ENCODE results near the gene RIMS4.
"Not testable (repeated sequence)": the region's sequence is repeated elsewhere in the genome, so short reads cannot be mapped to it uniquely, and the experiment has no call there.

The RIMS4 gene

DNA sequence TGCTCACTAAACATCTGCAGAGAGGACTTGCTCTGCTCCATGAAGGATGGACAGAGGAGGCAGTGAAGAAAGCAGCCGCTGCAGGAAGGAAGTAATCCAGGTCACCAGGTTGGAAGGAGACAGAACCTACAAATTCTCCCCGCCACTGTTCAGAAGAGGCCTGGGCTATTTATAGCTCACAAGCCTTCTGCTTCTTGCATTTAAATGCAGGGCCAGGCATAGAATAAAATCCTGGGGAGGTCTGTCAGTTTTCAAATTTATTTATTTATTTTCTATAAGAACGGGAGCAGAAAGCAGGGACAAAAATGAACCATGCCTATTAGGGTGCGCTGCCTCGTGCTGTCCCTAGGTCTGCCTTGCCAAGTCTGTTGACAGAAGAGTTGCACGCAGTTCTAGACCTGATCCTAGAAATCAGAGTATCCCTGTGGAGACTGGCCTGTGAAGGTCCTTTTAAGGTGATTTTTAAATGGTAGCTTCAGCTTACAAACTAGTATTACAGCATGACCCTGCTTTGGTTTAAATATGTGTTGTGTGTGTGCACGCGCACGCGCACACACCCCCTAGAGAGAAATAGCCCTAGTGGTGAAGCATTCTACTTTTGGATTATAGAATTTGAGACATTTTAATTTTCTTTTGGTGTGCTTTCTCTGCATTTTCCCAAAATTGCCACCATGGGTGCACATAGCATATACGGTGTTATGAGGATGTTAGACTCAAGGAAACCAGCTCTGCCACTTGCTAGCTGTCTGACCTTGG, 19.5 kb downstream of the RIMS4 start:
- no peak for DNase-seq

DNA sequence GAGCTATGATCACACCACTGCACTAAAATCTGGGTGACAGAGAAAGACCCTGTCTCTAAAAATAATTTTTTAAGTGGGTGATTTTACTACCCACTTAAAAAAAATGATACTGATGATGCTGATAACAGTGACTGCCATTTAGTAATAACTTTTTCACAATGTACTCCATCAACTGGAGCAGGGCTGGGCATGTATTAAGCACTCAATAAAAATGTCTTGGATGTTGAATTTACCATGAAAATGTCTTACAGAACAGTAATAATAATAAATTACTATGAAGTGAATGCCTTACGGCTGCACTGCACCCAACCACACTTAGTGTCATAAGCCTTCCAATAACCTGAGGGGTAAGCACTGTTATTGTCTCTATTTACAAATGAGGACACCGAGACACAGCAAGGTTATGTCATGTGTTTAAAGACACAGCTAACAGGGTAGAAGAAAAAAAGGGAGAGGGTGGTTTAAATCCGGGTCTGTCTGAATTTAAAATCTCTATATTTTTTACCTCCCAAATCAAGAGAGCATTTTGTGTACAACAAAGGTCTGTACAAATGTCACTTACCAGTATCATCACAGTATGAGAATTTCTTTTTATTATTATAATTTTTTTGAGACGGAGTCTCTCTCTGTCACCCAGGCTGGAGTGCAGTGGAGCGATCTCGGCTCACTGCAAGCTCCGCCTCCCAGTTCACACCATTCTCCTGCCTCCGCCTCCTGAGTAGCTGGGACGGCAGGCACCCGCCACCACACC, 21.5 kb downstream of the RIMS4 start:
- DNase-seq, result no peak

DNA sequence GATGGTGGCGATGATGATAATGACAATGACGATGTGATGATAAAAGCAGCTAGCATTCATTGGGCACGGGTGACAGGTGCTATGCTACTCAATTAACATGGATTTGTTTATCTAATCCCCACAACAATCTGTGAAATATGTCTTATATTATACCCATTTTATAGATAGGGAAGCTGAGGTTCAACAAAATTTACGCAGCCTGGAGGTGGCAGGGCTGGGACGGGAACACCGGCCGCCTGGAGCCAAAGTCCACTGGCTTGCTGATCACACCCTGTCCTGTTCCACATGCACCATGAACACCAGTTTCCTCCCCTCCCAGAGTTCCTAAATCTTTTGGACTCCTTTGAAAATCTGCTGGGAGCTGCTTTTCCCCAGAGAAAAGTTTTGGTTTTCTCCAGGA, 23.0 kb downstream of the RIMS4 start:
- DNase-seq, result no peak

DNA sequence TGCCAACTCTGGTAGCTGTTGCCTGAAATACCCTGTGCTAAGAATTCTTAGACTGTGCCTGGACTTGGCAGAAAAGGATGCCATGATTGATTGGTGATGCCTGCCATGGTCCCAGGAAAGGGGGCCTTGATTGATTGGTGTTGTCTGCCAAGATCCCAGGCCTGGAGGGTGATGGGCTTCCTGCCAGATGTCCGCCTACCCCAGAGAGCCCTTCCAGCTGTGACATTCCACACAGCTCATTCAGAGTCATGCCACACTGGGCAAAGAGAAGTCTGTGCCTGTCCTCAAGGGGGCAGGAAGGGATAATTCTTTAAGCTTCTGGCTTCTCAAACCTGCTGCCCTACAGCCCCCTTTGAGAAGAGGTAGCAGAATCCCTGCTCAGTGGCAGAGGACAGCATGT, 24.6 kb downstream of the RIMS4 start:
- DNase-seq, result peak in 1 of 2 experiments; percentile 28

DNA sequence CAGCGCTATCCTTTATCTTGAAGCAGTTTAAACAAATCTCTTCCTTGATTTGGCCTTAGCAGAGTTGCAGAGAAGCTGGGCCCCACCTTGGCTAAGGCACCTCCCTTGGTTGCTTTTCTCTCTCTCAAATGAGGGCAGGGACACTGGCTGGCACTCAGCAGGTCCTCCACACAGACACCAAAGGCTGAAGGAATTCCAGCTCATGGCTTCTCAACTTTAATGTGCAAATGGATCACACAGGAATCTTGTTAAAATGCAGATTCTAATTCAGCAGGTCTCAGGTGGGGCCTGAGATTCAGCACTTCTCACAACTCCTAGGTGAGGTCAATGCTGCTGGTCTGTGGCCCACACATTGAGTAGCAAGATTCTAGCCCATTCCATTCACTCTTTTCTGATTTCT, 25.7 kb downstream of the RIMS4 start:
- DNase-seq, result no peak

DNA sequence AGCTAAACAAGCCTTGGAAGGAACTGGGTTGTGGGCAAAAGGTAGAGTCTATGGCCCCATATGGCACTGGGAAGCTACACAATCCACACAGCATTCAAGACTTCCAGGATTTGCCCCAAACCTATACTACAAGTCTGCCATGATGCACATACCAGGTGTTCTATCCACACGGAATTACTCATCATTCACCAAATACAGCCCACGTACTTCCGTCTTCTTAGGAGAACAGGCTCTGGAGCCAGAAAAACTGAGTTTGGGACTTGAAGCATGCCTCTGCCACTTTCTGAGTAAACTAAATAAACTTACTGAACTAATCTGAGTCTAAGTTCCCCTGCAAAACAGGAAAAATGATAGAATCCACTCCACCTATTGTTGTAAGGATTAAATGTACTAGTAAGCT, 28.6 kb downstream of the RIMS4 start:
- DNase-seq, result no peak

DNA sequence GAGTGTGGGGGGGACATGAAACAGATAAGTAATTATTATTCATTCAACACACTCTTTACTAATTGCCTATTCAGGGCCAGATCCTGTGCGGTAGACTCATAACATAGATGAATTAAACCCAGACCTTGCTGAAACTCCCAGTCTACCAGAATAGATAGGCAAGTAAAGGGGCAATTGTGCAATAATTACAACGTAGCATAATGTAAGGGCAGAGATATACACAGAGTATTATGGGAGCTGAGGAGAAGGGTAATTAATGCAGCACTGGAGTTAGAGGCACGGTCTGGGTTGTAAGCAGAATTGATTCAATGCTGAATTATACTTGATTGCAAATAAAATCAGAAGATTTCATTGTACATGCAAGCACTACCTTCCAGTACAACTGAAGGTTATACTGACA, 29.2 kb downstream of the RIMS4 start:
- no peak for DNase-seq

DNA sequence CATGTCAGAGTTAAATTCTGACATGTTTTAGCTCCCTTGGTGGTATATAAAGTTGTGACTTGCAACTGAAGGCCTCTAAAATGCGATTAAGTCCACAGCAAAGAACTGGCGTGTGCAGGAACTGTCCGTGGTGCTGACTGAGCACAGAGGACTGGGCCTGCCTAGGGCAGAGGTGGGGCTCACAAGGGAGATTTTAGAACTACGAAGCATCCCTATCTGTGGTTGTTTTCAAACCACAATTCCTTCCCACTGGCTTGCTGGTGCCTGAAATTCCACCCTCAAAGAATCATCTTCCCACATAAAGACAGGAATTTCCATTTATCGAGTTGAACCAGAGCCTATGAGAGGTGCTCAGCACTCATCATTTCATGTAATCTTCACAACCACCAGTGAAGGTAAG, 30.1 kb downstream of the RIMS4 start:
- no peak for DNase-seq

DNA sequence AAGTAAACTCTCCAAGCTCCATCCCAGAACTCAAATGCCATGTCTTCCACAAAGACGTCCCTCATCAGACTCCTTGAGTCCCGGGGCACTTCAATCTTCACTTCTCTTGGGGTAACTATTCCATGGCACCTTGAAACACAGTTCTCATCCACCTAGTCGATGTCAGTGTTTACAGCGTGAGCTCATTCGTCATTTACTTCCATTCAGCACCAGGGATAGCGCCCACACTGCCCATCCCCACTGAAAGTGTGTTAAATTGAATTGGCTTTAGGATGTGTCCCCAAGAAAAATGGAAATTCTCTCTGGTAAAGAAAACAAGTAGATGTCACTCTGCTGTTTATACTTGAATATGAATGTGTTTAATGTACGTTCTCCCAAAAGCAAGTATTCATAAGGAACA, 33.4 kb downstream of the RIMS4 start:
- DNase-seq, result no peak

DNA sequence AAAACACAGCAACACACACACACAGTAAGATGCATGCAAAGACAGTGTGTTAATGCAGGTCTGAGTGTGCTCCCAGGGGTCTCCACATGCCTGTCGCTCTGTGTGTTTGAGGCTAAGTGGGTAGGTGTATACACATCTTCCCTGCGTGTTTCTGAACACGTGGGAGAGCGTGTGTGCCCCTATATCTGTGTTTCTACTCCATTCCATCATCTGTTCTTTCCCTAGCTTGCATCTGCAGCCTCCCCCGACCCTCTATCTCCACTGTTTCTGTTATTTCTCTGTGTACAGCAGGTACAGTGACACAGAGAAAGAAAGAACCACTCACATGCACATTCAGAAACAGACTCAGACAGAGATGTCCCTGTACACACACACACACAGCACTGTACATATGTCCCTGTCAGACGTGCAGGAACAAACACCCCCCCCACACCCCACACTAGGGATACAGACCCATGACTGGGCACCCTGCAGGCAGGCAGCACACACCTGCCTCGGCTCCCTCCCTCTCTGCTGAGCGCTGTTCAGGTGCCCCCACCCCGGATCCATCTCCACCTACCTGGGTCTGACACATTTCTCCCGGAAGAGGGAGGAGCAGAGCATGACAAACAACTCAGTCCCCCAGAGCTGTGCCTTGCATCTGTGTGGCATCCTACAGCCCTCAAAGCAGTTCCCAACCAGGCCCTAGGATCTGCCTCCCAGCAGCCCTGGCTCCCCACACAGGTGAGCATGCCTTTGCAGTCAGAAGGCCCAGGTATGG, 37.1 kb downstream of the RIMS4 start:
- DNase-seq, result no peak

DNA sequence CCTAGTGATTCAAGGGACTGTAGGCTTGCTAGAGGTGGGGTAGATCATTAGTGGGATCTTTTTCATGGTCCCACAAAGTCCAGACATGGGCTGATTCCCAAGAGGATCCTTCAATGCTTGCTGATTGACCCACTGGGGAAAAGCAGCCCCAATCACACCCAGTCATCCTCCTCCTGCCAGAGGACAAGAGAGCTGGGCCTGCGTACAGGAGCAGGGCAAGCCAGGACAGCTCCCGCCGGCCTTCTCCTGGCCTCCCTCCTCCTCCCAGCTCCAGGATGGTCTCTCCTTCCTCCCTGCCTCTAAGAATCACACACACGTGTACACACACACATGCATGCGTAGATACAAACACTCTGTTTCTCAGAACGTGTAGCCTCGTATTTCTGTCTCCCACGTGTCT, 37.7 kb downstream of the RIMS4 start:
- no peak for DNase-seq

DNA sequence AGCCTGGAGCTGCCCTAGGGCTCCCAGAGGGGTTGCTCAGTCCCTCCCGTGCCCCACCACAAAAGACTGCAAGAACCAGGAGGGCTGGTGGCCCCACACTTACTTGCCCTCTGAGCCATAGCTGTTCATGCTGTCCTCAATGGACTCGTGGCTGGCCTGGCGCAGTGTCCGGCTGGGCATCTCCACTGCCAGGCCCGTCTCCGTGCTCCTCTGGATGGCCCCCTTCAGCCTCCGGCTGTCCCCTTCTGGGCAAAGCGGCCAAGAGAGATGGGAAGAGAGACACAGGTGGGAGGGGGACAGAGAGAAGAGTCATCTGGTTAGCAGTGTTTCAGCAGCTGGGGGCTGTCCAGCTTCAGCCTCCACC, 39.2 kb downstream of the RIMS4 start:
- DNase-seq, result no peak

DNA sequence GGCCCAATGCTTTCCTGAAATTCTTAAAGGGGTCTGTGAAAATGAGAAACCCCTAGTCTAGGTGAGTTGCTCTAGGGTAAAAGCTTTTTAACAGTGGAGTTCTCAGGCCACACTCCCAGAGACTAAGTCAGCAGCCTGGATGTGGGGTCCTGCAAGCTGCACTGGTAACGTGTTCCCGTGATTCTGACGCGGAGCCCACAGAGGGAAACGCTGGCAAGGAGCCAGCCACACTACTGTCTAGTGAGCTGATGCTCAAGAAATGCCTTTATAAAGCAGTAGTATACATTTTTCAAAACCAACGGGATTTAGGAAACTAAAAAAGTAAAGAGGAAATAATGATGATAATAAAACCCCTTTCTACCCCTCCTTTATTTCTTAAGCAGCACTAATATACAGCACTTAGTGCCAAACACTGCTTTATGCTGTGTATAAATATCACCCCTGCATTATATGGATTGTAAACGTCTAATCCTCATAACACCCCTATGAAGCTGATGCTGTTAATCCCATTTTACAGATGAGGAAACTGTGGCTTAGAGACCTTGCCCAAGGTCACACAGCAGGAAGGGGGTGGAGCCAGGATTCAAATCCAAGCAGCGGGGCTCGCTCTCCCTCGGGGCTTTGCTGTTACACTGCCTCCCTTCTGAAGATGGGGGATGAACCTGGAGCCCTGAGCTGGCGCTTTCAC, 39.7 kb downstream of the RIMS4 start:
- DNase-seq, result no peak

DNA sequence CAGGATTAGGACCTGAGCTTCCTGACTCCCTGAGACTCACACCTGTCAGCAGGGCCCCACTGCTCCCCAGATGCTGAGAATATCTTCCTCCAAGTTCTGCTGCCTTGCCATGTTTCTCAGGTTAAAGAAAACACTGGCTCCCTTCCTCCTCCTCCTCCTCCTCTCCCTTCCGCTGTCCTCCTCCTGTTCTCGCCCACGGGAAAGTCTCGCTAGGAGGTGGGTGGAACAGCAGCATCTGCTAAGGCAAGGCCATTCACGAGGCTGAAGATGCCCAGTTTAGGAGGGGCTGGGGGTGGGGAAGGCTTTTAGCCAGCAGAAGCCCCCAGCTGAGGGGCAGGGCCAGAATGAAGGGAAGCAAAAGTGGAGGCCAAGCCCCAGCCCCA, 40.9 kb downstream of the RIMS4 start:
- no peak for DNase-seq

DNA sequence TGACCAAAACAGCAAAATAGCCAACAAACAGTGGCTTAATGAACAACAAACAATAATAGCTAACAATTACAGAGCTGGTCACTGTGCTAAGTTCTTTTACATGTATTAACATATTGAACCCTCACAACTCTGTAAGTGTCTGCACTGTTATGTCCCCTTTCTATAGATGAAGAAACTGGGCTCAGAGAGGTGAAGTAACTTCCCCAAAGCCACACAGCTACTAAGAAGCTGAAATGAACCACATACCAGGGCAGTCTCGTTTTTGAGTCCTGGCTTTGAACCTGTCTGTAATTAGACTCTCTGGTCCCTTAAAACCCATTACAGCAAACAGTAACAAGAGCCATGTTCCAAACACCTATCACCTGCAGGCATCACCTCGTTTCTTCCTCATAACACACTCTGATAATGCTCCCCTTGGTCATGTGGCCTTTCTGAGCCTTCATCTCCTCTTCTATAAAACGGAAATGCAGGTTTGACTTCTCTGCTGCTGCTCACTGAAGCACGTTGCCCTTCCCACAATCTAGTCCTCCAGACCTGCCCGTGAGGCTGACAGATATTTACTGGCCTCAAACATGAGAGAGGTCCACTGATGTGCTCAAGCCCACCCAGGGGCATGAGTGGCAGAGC, 41.4 kb downstream of the RIMS4 start:
- no peak for DNase-seq

DNA sequence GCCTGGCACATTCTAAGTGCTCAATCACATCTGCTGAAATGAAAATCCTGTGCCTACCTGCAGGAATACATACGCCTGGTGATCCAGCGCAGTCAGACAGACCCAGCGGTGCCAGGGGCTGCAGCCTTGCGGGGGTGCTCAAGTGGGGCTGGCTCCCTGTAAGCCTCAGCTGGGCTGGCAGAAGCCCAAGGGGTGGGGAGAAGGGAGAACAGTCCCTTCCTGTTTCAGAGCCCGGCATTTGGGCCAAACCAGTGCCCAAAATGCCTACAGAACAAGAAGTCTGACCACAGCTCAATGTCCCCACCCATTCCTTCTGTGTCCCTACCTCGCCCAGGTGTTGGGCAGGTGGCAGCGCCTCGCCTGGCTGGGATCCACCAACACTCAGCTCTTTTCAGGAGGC, 42.1 kb downstream of the RIMS4 start:
- DNase-seq, result no peak

DNA sequence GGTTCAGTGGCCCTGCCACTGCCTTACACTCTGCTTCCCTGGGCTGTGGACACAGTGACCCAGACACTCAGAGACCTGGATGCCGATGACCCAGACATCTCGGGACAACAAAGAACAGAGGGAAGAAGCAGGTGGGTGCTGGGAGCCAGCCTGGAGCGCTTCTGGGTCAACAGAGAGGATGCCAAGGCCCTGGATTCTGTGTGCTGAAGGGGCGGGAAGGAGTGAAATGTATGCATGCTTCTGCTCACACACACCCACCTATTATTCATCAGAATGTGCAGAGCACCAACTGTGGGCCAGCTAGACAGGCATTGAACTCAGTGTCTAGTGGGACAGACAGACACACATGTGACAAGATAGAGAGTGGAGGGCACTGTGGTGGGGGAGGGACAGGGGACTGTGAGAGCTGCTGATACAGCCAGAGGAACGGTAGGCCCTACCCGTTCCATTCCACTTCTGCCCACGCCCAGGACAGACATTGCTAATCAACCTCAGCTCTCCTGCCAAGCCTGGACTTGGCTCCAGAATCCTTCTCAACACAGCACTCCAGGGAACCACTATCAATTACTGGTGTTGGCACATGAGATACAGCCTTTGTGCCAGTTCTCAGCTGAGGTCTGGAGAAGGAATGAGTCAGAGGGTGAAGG, 44.5 kb downstream of the RIMS4 start:
- DNase-seq, result no peak

DNA sequence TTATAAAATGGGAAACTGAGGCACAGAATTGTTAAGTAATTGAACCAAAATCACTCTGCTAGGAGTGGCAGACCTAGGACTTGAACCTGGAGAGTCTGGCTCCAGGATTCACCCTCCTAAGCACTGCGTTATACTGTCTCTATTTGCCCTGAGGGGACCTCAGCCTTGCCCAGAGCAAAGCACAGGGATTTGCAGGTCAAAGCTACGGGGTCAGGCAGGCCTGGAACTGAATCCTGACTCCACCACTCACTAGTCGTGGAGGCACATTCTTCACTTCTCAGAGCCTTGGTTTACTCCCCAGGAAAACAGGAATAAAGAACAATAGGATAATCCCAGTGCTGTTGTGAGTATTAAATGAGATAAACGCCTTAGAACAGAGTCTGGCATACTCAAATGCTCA, 45.3 kb downstream of the RIMS4 start:
- DNase-seq, result no peak

DNA sequence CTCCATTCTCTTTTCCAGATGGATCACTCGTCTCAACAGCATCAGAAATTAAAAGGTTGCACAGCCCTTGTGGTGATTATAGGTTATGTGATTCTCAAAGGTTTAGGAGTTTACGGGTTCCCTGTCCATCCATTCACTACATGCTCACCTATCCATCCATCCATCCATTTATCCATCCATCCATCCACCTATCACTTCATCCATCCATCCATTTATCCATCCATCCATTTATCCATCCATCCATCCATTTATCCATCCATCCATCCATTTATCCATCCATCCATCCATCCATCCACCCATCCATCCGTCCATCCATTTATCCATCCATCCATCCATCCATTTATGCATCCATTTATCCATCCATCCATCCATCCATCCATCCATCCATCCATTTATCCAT, 46.5 kb downstream of the RIMS4 start:
- DNase-seq, result not testable (repeated sequence)

DNA sequence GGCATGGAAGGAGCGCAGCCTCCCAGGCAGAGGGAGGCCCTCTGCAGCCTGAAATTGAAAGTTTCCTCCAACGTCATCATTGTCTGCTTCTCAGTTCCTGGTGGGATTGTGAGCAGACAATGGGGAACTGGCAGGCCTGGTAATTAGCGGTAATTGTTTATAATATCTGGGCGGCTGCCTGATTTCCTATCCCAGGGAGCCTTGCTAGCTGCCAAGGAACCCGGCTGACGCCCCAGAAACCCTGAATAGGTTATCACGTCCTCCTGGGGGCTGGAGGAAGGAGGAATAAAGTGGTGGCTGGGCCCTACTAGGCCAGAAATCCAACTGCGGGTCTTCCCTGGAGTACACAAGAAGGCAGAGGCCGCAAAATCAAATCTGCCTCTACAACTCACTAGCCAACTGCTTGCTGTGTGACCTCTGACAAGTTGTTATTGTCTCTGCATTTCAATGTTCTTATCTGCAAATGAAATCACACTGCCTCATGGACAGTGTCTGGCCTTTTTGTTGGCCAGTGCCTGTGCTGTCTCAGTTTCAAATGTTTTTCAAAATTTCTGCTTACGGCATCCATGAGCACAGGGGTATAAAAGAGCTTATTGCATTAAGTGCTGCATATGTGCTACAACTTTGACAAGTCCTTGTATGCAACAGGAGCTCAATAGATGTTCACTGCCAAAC, 47.7 kb downstream of the RIMS4 start:
- DNase-seq, result no peak

DNA sequence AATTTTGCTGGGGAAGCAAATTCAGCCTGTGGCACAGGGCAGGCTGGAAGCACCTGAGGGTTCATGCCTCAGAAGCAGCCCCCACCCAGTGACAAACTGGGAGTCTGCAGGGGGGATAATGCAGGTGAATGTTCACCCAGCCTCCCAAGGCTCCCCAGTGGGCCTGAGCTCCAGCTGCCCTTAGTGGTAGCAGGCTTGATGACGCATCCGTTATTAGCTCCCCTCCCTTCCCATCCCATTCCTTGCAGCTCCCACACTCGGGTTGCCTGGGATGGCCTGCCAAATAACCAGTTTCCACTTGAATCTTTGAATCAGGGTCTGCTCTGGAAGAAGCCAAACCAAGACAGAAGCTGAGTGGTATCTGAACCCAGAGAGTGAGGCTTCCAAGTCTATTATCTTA, 48.9 kb downstream of the RIMS4 start:
- DNase-seq, result no peak

DNA sequence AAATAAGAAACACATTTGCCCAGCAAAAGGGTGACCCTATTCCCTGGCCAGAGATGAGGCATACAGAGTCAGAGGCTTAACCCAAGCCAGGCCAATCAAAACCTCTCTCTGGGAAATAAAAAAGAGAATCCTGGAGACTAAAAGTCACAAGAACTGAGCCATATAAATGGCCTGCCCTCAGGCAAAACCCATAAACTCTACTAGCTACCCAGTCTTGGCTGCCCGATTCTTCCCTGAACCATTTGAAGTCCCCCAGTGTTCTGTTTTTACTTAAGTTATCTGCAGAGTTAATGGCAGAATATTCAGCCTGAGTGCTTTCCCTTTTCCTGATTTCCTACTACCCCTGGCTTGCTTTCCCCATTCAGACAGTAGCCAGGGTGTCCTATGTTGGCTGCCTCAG, 50.8 kb downstream of the RIMS4 start:
- DNase-seq, result no peak
